Small intestine (tissue), 7 donors: ENCODE data around the gene ING1. TPM values are rescaled to one million over a fixed set of nuclear protein-coding genes. Genes with fewer than 3 reads are reported as not detected.

Experiments used
- DNase-seq, 2 donors: peaks; one replicate each; pipeline versions ENCODE4 v3.0.0 to v3.0.0-alpha.2; 2013
- FAIRE-seq: peaks from 2 replicates; lab custom pipeline; 2012; peaks lifted over from hg19 to GRCh38; lab: Jason Lieb, UNC
- H3K27ac ChIP-seq, 3 donors: one replicate each; pipeline ENCODE4 v1.5.1; 2013; ENCODE audit warnings: low read length in 2 of 3, mild to moderate bottlenecking in 2 of 3, control low read depth in 1 of 3, inconsistent platforms in 1 of 3, low read depth in 1 of 3, moderate library complexity in 1 of 3
- H3K27me3 ChIP-seq, 3 donors: one replicate each; pipeline ENCODE4 v1.6.1; 2013; ENCODE audit warnings: low read length in 3 of 3, inconsistent platforms in 1 of 3; ENCODE audit not compliant: control insufficient read depth in 3 of 3, insufficient read depth in 3 of 3
- H3K36me3 ChIP-seq, 3 donors: one replicate each; pipeline ENCODE4 v1.6.1; 2013; ENCODE audit warnings: low read length in 3 of 3, inconsistent platforms in 1 of 3, low read depth in 1 of 3, mild to moderate bottlenecking in 1 of 3, moderate library complexity in 1 of 3; ENCODE audit not compliant: control insufficient read depth in 3 of 3, insufficient read depth in 2 of 3
- H3K4me1 ChIP-seq, 3 donors: one replicate each; pipeline ENCODE4 v1.6.1; 2013; ENCODE audit warnings: low read length in 2 of 3, inconsistent platforms in 1 of 3, low read depth in 1 of 3, mild to moderate bottlenecking in 1 of 3, moderate library complexity in 1 of 3; ENCODE audit not compliant: control insufficient read depth in 3 of 3, insufficient read depth in 2 of 3
- H3K4me3 ChIP-seq, 3 donors: one replicate each; pipeline ENCODE4 v1.5.1; 2013; ENCODE audit warnings: low read length in 3 of 3, control low read depth in 1 of 3, inconsistent platforms in 1 of 3, low read depth in 1 of 3, mild to moderate bottlenecking in 1 of 3, moderate library complexity in 1 of 3
- H3K9me3 ChIP-seq, 2 donors: one replicate each; pipeline ENCODE4 v1.6.1; 2013; ENCODE audit warnings: low read depth in 1 of 2, low read length in 1 of 2; ENCODE audit not compliant: control insufficient read depth in 2 of 2, insufficient read depth in 1 of 2
- WGBS, 3 donors: extraction: QIAGEN DNeasy Blood & Tissue Kit; methylation state at CpG; one replicate each; pipeline ENCODE4 v1.1.7; 2013; 5-methylcytosine and 5-hydroxymethylcytosine counted together
- polyA plus RNA-seq, 4 donors: library from polyadenylated mRNA; stranded (reverse) in 3 of 4; unstranded in 1 of 4; fragments of 200-250 nt in 3 of 4; fragments of 120-200 nt in 1 of 4; gene quantifications; one replicate each; pipeline versions ENCODE4 v1.2.1 to v1.2.3, GENCODE V29; 2013
- donor health status: healthy with polysubstance abuse.
- donor health status: control.
- donor health status: control.
- donor health status: Bipolar disorder and iron deficiency.
- donor health status: healthy.

Gene ING1
- polyA plus RNA-seq, 4 donors: 10.8 to 18.6 (median 15.1) TPM

GRCh38 chr13:110676595-110677587 is 36.6 kb upstream of the ING1 start:
- Histone ChIP-seq H3K4me1 (no peaks in the 10 kb centered on the region), H3K4me3 (no peak overlapping the region), H3K27ac (peak overlapping the region in 1 of 3 donors; percentile 56), H3K36me3 (peaks cover 4 to 53% (median 14%) of the 10 kb centered on the region in 3 donors), H3K27me3 (no peaks in the 10 kb centered on the region), H3K9me3 (no peaks in the 10 kb centered on the region)
- DNase-seq (no peak), FAIRE-seq (no peak)
- 83 to 94% (median 86%) methylated on average over 23 to 28 of the region's 28 CpGs for WGBS, 3 donors

- Histone ChIP-seq H3K9me3 (no peaks in the 10 kb centered on the region), H3K27me3 (no peaks in the 10 kb centered on the region), H3K27ac (no peak overlapping the region), H3K4me3 (no peak overlapping the region), H3K36me3 (peaks cover 6 to 62% (median 14%) of the 10 kb centered on the region in 3 donors), H3K4me1 (no peaks in the 10 kb centered on the region)
- 92 to 95% (median 94%) methylated on average over 28 of the region's 28 CpGs for WGBS, 3 donors
- no peak for DNase-seq
- FAIRE-seq: no peak
Measured at GRCh38 chr13:110677731-110678545, 35.6 kb upstream of the ING1 start.

- no peak overlapping the region for H3K27ac ChIP-seq
- H3K36me3 ChIP-seq: peaks cover 8 to 74% (median 10%) of the 10 kb centered on the region in 3 donors
- WGBS, 3 donors: 72 to 87% (median 80%) methylated on average over 7 of the region's 7 CpGs
- no peaks in the 10 kb centered on the region for H3K27me3 ChIP-seq
- DNase-seq (peak in 1 of 2 donors; percentile 20), FAIRE-seq (no peak)
- H3K4me3 ChIP-seq: no peak overlapping the region
- H3K4me1 ChIP-seq: peaks cover 0 to 19% (median 7%) of the 10 kb centered on the region in 3 donors
- no peaks in the 10 kb centered on the region for H3K9me3 ChIP-seq
Measured at GRCh38 chr13:110680852-110681251, 32.6 kb upstream of the ING1 start.

DNA sequence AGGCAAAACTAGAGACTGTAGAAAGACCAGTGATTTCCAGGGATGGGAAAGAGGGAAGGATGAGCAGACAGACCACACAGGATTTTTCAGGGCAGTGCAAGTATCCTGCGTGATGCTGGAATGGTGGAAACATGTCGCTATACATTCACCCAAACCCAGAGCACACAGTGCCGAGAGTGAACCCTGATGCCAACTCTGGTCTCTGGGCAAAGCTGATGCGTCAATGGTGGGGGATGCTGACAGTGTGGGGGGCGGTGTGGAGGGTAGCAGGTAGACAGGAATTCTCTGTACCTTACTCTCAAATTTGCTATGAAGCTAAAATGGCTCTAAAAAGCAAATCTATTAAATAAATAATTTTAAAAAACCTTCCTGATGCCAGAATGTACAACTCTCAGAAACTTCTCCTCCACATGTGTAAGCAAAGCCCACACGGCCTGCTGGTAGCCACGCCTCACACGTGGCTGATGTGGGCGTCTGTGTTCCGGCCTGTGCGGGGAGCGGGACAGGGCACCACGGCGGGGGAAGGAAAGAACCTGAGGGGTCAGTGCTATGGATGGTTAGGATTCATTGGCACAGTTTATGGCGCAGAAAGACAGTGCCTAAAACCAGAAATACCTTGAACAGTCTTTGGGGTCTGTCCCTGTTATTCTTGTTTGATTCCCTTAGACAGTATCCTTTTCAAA is 31.5 kb upstream of the ING1 start:
- Histone ChIP-seq H3K4me3 (no peak overlapping the region), H3K4me1 (peaks cover 0 to 19% (median 7%) of the 10 kb centered on the region in 3 donors), H3K27ac (no peak overlapping the region), H3K27me3 (no peaks in the 10 kb centered on the region), H3K9me3 (no peaks in the 10 kb centered on the region), H3K36me3 (peaks cover 6 to 71% (median 8%) of the 10 kb centered on the region in 3 donors)
- no peak for DNase-seq
- WGBS, 3 donors: 84 to 89% (median 85%) methylated on average over 15 of the region's 15 CpGs
- FAIRE-seq: no peak

DNA sequence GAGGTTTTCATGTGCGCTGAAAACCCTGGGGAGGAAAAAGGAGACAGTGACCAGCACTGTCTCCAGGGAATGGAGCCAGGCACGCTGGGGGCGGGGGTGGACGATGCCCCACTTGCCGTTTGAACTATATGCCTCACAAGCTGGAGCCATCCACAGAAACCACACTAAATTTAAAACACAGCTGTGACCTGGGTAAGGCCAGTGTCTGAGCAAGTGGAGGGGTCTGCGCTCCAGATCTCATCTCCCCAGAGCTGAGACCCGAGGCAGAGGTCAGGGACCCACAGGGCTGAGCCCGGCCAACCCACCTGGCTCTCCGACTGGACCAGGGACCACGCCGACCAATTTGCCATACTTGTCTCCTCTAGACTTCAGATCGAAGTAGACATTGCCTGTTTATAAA is 30.8 kb upstream of the ING1 start:
- H3K9me3 ChIP-seq: no peaks in the 10 kb centered on the region
- H3K4me1 ChIP-seq: peaks cover 0 to 19% (median 7%) of the 10 kb centered on the region in 3 donors
- H3K27me3 ChIP-seq: no peaks in the 10 kb centered on the region
- WGBS, 3 donors: 89 to 95% (median 92%) methylated on average over 12 of the region's 12 CpGs
- H3K27ac ChIP-seq: no peak overlapping the region
- DNase-seq (no peak), FAIRE-seq (no peak)
- peaks cover 6 to 73% (median 10%) of the 10 kb centered on the region in 3 donors for H3K36me3 ChIP-seq
- H3K4me3 ChIP-seq: no peak overlapping the region

- DNase-seq (peak; percentile 28 to 36), FAIRE-seq (peak; percentile 26)
- Histone ChIP-seq H3K4me1 (peaks cover 0 to 19% (median 7%) of the 10 kb centered on the region in 3 donors), H3K9me3 (no peaks in the 10 kb centered on the region), H3K27me3 (no peaks in the 10 kb centered on the region), H3K4me3 (no peak overlapping the region), H3K36me3 (peaks cover 6 to 73% (median 11%) of the 10 kb centered on the region in 3 donors), H3K27ac (peak overlapping the region in 1 of 3 donors; percentile 89)
- WGBS, 3 donors: 73 to 80% (median 78%) methylated on average over 5 of the region's 5 CpGs
Measured at GRCh38 chr13:110683203-110683883, 30.2 kb upstream of the ING1 start.

DNA sequence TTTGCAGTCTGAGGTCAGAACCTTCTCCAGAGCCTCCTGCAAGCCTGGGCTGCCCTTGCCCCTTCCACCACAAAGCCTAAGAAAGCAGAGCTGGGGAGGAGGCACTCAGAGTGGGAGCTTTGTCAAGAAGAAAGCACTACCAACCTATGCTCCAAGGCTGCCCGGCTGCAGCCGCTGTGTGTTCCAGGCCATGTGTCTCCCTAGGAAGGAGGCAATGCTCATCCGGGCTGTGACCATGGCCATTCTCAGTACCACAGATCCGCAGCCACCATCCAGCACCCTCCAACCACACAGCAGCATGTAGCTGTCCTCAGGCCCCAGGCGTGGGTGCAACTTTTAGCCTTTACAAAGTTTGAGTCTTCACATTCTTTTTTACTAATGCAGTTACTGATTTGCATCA is 29.6 kb upstream of the ING1 start:
- 94 to 100% (median 96%) methylated on average over 5 of the region's 5 CpGs for WGBS, 3 donors
- H3K9me3 ChIP-seq: no peaks in the 10 kb centered on the region
- peak overlapping the region in 2 of 3 donors; percentile 68 to 89 for H3K27ac ChIP-seq
- H3K4me1 ChIP-seq: peaks cover 0 to 19% (median 7%) of the 10 kb centered on the region in 3 donors
- no peak overlapping the region for H3K4me3 ChIP-seq
- no peaks in the 10 kb centered on the region for H3K27me3 ChIP-seq
- DNase-seq: no peak
- no peak for FAIRE-seq
- H3K36me3 ChIP-seq: peaks cover 2 to 72% (median 8%) of the 10 kb centered on the region in 3 donors
